Astrocyte (in vitro differentiated cells and primary cell): ENCODE data around the gene TNKS1BP1. TPM values are rescaled to one million over a fixed set of nuclear protein-coding genes. Genes with fewer than 3 reads are reported as not detected.

ENCODE experiments used
- DNase-seq: peaks from one replicate; pipeline ENCODE4 v3.0.0-alpha.2; 2010; ENCODE audit warnings: low read depth
- FAIRE-seq: peaks from 2 replicates; lab custom pipeline; 2011; peaks lifted over from hg19 to GRCh38; lab: Jason Lieb, UNC
- H2AFZ ChIP-seq: 2 replicates; pipeline ENCODE4 v1.6.0; 2012; ENCODE audit warnings: low read depth, low read length, inconsistent platforms
- H3K27ac ChIP-seq: 2 replicates; pipeline ENCODE4 v1.5.1; 2011; ENCODE audit warnings: low read depth, low read length, inconsistent platforms
- H3K27me3 ChIP-seq: 2 replicates; pipeline ENCODE4 v1.6.0; 2011; ENCODE audit warnings: low read length, inconsistent platforms; ENCODE audit not compliant: insufficient read depth
- H3K36me3 ChIP-seq: 2 replicates; pipeline ENCODE4 v1.5.1; 2011; ENCODE audit warnings: low read length, inconsistent platforms; ENCODE audit not compliant: insufficient read depth
- H3K4me1 ChIP-seq: 2 replicates; pipeline ENCODE4 v1.5.1; 2011; ENCODE audit warnings: low read length, inconsistent platforms; ENCODE audit not compliant: insufficient read depth
- H3K4me2 ChIP-seq: 2 replicates; pipeline ENCODE4 v1.6.0; 2012; ENCODE audit warnings: low read length, inconsistent platforms
- H3K4me3 ChIP-seq: 2 replicates; pipeline ENCODE4 v1.5.1; 2011; ENCODE audit warnings: low read depth, mild to moderate bottlenecking, low read length, inconsistent platforms; ENCODE audit not compliant: insufficient read depth
- H3K79me2 ChIP-seq: 2 replicates; pipeline ENCODE4 v1.6.0; 2012; ENCODE audit warnings: mild to moderate bottlenecking, low read length, inconsistent platforms; ENCODE audit not compliant: insufficient read depth
- H3K9ac ChIP-seq: 2 replicates; pipeline ENCODE4 v1.6.0; 2012; ENCODE audit warnings: mild to moderate bottlenecking, low read length, inconsistent platforms
- H3K9me3 ChIP-seq: 2 replicates; pipeline ENCODE4 v1.5.1; 2012; ENCODE audit warnings: low read depth, mild to moderate bottlenecking, low read length, inconsistent platforms; ENCODE audit not compliant: insufficient read depth
- H4K20me1 ChIP-seq: 2 replicates; pipeline ENCODE4 v1.6.0; 2012; ENCODE audit warnings: low read length, inconsistent platforms; ENCODE audit not compliant: insufficient read depth
- H3K27ac Mint-ChIP-seq: one replicate; pipeline ENCODE4 v1.8.0; 2021; ENCODE audit warnings: mild to moderate bottlenecking, mixed read lengths; ENCODE audit not compliant: unreplicated experiment
- H3K27me3 Mint-ChIP-seq: one replicate; pipeline ENCODE4 v1.8.0; 2021; ENCODE audit warnings: low read depth, mixed read lengths; ENCODE audit not compliant: unreplicated experiment
- H3K36me3 Mint-ChIP-seq: one replicate; pipeline ENCODE4 v1.8.0; 2021; ENCODE audit warnings: low read depth, mixed read lengths; ENCODE audit not compliant: unreplicated experiment
- H3K4me1 Mint-ChIP-seq: one replicate; pipeline ENCODE4 v1.8.0; 2021; ENCODE audit warnings: low read depth, mixed read lengths; ENCODE audit not compliant: unreplicated experiment
- H3K4me3 Mint-ChIP-seq: one replicate; pipeline ENCODE4 v1.8.0; 2021; ENCODE audit warnings: mild to moderate bottlenecking, moderate library complexity, mixed read lengths; ENCODE audit not compliant: unreplicated experiment
- H3K9me3 Mint-ChIP-seq: one replicate; pipeline ENCODE4 v1.8.0; 2021; ENCODE audit warnings: mild to moderate bottlenecking, mixed read lengths; ENCODE audit not compliant: unreplicated experiment
- CTCF ChIP-seq: IDR thresholded peaks from 2 replicates; pipeline ENCODE4 v1.5.1; 2011; ENCODE audit warnings: low read depth, mild to moderate bottlenecking, inconsistent platforms, low read length, moderate library complexity; ENCODE audit not compliant: insufficient read depth
- EZH2 ChIP-seq: IDR thresholded peaks from 2 replicates; pipeline ENCODE4 v1.6.1; 2012; ENCODE audit warnings: mild to moderate bottlenecking, low read length, inconsistent platforms; ENCODE audit not compliant: insufficient read depth
- total RNA-seq: library from RNA; stranded (reverse); gene quantifications from 2 replicates; pipeline ENCODE4 v1.2.1, GENCODE V29; 2021

The TNKS1BP1 gene
- total RNA-seq, 1 donor from 2014 or later: 149 TPM

- Histone ChIP-seq H3K79me2 (peaks cover 84% of the 10 kb centered on the region), H3K27me3 (no peaks in the 10 kb centered on the region), H2AFZ (no peak overlapping the region), H3K4me1 (peaks cover 49% of the 10 kb centered on the region), H3K36me3 (peaks cover 22% of the 10 kb centered on the region), H3K4me3 (no peak overlapping the region), H3K9me3 (no peaks in the 10 kb centered on the region), H3K9ac (peak overlapping the region; percentile 12), H4K20me1 (peaks cover 85% of the 10 kb centered on the region), H3K4me2 (peak overlapping the region; percentile 65), H3K27ac (no peak overlapping the region)
- FAIRE-seq (no peak), DNase-seq (no peak)
- H3K27me3 Mint-ChIP-seq: no peaks in the 10 kb centered on the region
- no peak overlapping the region for H3K4me3 Mint-ChIP-seq
- TF ChIP-seq CTCF (no peak), EZH2 (no peak)
- no peaks in the 10 kb centered on the region for H3K9me3 Mint-ChIP-seq
- no peak overlapping the region for H3K27ac Mint-ChIP-seq
- peaks cover 37% of the 10 kb centered on the region for H3K36me3 Mint-ChIP-seq
- peaks cover 56% of the 10 kb centered on the region for H3K4me1 Mint-ChIP-seq
Measured at GRCh38 chr11:57306940-57307565, 17.7 kb downstream of the TNKS1BP1 start.

- H3K4me1 ChIP-seq: peaks cover 44% of the 10 kb centered on the region
- Mint-ChIP-seq H3K36me3 (peaks cover 44% of the 10 kb centered on the region), H3K4me3 (peak overlapping the region; percentile 6), H3K27ac (no peak overlapping the region), H3K4me1 (peaks cover 52% of the 10 kb centered on the region), H3K27me3 (no peaks in the 10 kb centered on the region), H3K9me3 (no peaks in the 10 kb centered on the region)
- peaks cover 87% of the 10 kb centered on the region for H4K20me1 ChIP-seq
- H3K27me3 ChIP-seq: no peaks in the 10 kb centered on the region
- H3K36me3 ChIP-seq: peaks cover 28% of the 10 kb centered on the region
- TF ChIP-seq CTCF (no peak), EZH2 (no peak)
- DNase-seq (no peak), FAIRE-seq (no peak)
- H3K79me2 ChIP-seq: peaks cover 84% of the 10 kb centered on the region
- peak overlapping the region; percentile 16 for H3K9ac ChIP-seq
- no peak overlapping the region for H2AFZ ChIP-seq
- H3K27ac ChIP-seq: no peak overlapping the region
- no peaks in the 10 kb centered on the region for H3K9me3 ChIP-seq
- no peak overlapping the region for H3K4me3 ChIP-seq
- peak overlapping the region; percentile 62 for H3K4me2 ChIP-seq
Measured at GRCh38 chr11:57306161-57306876, 18.4 kb downstream of the TNKS1BP1 start.

- peaks cover 39% of the 10 kb centered on the region for H3K4me1 ChIP-seq
- FAIRE-seq (no peak), DNase-seq (no peak)
- no peak overlapping the region for H3K4me2 ChIP-seq
- H3K79me2 ChIP-seq: peaks cover 78% of the 10 kb centered on the region
- Mint-ChIP-seq H3K27ac (no peak overlapping the region), H3K4me1 (peaks cover 47% of the 10 kb centered on the region), H3K4me3 (no peak overlapping the region), H3K9me3 (no peaks in the 10 kb centered on the region), H3K36me3 (peaks cover 44% of the 10 kb centered on the region), H3K27me3 (no peaks in the 10 kb centered on the region)
- H3K36me3 ChIP-seq: peaks cover 36% of the 10 kb centered on the region
- no peak overlapping the region for H2AFZ ChIP-seq
- H4K20me1 ChIP-seq: peaks cover 86% of the 10 kb centered on the region
- H3K27me3 ChIP-seq: no peaks in the 10 kb centered on the region
- no peak overlapping the region for H3K27ac ChIP-seq
- TF ChIP-seq CTCF: no peak
- no peak for TF ChIP-seq EZH2
- no peak overlapping the region for H3K4me3 ChIP-seq
- no peak overlapping the region for H3K9ac ChIP-seq
- H3K9me3 ChIP-seq: no peaks in the 10 kb centered on the region
Measured at GRCh38 chr11:57305523-57305922, 19.2 kb downstream of the TNKS1BP1 start.
